Right lung (tissue), 5 donors: ENCODE data around the gene PGBD5. TPM values are rescaled to one million over a fixed set of nuclear protein-coding genes. Genes with fewer than 3 reads are reported as not detected.

Source experiments
- DNase-seq, 2 donors: peaks; one replicate each; pipeline ENCODE4 v3.0.0-alpha.2; 2013
- polyA plus RNA-seq, 5 donors: library from polyadenylated mRNA; unstranded; fragments of 120-200 nt; gene quantifications; one replicate each; pipeline versions ENCODE4 v1.2.1 to v1.2.3, GENCODE V29; 2013; ENCODE audit warnings: inconsistent platforms in 1 of 5, low replicate concordance in 1 of 5; ENCODE audit not compliant: insufficient read length in 5 of 5, insufficient read depth in 1 of 5

PGBD5 gene
- polyA plus RNA-seq, 5 donors: 3.3 to 5.8 (median 4.7) TPM

- DNase-seq: no peak
Measured at GRCh38 chr1:230396966-230397365, 29.2 kb downstream of the PGBD5 start.

GRCh38 chr1:230395932-230396331 lies 30.2 kb downstream of the PGBD5 start:
- no peak for DNase-seq

DNA sequence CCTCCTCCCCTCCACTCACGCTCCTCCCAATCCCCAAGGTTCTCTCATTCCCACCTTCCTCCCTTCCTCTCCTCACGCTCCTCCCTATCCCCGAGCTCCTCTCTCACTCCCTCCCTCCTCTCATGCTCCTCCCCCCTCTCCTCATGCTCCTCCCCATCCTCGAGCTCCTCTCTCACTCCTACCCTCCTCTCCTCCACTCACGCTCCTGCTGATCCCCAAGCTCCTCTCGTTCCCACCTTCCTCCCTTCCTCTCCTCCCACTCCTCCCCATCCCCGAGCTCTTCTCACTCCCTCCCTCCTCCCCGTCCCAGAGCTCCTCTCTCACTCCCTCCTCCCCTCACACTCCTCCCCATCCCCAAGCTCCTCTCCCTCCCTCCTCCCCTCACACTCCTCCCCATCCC lies 31.4 kb downstream of the PGBD5 start:
- no peak for DNase-seq

GRCh38 chr1:230394134-230394533 lies 32.0 kb downstream of the PGBD5 start:
- DNase-seq: no peak

GRCh38 chr1:230393722-230394121 lies 32.4 kb downstream of the PGBD5 start:
- no peak for DNase-seq

DNA sequence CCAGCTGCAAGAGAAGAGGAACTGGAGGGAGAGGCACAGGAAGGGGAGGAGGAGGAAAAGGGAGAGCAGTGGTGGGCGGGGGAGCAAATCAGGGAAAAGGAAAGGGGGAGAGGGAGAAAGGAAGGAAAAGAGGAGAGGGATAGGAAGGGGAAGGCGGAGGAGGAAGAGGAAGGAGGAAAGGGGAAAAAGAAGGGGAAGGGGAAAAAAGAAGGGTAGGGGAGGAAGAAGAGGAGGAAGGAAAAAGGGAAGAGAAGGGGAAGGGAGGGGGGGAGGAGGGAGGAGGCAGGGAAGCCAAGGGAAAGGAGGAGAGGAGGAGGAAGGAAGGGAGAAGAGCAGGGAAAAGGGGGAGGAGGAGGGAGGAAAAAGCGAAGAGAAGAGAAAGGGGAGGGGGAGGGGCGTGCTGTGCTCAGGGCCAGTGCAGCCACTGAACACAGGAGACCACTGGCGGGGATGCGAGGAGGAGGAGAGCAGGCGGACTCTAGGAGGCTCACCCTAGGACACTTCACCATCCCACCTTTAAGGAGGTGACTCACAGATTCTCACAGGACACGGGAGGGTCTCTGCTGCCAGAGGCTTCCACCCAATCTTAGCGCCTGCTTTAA lies 33.1 kb downstream of the PGBD5 start:
- DNase-seq: no peak

GRCh38 chr1:230392536-230392909 lies 33.6 kb downstream of the PGBD5 start:
- DNase-seq: no peak

- DNase-seq: no peak
Measured at GRCh38 chr1:230391776-230392535, 34.2 kb downstream of the PGBD5 start.

GRCh38 chr1:230390371-230390770 lies 35.8 kb downstream of the PGBD5 start:
- no peak for DNase-seq

DNA sequence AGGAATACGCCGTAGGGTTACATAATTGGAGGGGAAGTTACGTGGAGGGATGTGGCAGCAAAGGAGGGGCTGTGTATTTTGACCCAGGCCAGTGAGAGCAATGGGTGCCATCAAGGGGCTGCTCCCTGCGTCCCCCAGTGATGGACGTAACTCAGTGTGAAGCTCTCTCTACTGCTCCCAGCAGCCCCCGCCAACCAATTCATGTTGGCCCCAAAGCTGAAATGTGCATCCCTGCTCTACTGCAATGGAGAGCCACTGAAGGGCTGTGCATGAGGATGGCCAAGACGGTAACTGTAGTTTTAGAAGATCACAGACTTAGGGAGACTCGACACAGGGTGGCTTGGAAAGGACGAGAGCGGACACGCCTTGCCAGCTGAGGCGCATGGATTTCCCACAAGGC lies 38.3 kb downstream of the PGBD5 start:
- no peak for DNase-seq

- no peak for DNase-seq
Measured at GRCh38 chr1:230387296-230387695, 38.8 kb downstream of the PGBD5 start.

GRCh38 chr1:230386637-230387262 lies 39.4 kb downstream of the PGBD5 start:
- DNase-seq: no peak

GRCh38 chr1:230385930-230386329 lies 40.2 kb downstream of the PGBD5 start:
- DNase-seq: no peak

DNA sequence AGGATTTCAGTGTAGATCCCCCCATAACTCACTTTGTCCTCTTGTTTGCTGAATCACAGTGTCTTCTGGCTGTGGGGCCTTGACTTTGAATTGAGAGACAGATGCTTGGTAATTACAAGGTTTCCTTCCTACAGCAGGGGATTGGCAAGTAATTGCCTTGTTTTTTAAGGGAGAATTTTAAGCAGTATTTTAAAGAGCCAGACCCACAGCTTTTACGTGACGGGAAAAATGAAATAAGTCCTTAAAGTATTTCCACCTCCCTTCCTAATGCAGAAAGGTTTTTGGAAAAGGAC lies 41.0 kb downstream of the PGBD5 start:
- no peak for DNase-seq

- DNase-seq: no peak
Measured at GRCh38 chr1:230384380-230385157, 41.6 kb downstream of the PGBD5 start.

- no peak for DNase-seq
Measured at GRCh38 chr1:230383425-230383824, 42.7 kb downstream of the PGBD5 start.

DNA sequence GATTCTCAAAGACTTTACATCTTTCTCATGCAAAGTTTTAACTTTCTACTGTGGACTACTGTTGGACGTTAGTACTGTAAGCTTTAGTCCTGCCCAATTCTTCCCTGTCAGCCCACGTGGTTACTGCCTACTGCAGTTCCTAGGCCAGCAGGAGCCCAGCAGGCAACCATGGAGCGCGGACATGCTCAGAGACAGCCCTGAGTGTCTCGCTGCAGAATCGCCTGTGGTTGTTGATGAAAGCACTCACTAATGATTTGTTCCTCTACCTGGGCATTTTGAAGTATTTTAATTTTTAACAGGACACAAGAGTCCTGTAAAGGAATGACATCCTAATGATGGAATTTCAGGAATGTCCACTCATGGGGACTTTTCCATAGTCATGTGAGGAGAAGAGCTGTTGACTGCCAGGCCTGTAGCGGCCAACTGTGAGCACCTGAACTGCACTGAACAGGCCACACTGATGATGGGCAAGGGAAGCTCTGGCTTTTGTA lies 44.1 kb downstream of the PGBD5 start:
- peak in 1 of 2 donors; percentile 24 for DNase-seq

- no peak for DNase-seq
Measured at GRCh38 chr1:230381585-230381984, 44.5 kb downstream of the PGBD5 start.

- DNase-seq: no peak
Measured at GRCh38 chr1:230381049-230381467, 45.1 kb downstream of the PGBD5 start.

GRCh38 chr1:230379928-230380327 lies 46.2 kb downstream of the PGBD5 start:
- DNase-seq: no peak

DNA sequence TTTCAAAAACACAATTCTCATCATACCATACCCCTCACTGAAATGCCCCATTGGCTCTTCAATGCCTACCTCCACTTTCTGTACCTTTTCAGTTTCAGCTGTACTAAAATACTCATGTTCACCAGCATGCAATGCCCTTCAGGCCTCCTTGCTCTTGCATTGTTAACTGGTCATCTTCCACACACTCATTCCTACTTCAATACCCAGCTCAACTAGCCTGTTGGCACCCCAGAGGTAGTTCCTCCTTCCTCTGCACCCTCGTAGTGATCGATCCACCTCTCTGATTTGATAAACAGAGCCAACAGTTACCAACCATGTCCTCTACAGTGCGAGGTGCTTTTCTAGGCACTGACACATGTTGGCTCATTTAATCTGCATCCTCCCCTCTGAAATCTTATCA lies 46.7 kb downstream of the PGBD5 start:
- DNase-seq: no peak

DNA sequence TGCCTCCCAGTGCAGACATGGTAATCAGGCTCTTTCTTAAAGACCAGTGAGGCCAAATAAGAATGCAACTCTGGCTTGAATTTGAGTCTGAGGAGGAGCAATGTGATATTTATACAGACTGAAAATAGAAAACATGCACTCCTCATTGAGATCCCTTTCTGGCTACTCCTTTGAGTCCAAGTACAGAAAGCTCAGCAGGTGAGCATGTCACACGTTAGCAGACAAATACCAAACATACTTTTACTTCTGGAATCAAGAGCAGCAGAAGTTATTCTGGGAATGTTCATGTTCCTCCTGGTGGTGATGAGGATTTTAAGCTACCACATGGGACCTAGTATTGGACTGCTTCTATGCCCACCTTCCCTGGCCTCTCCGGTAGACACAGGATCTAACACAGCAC lies 48.3 kb downstream of the PGBD5 start:
- no peak for DNase-seq

DNA sequence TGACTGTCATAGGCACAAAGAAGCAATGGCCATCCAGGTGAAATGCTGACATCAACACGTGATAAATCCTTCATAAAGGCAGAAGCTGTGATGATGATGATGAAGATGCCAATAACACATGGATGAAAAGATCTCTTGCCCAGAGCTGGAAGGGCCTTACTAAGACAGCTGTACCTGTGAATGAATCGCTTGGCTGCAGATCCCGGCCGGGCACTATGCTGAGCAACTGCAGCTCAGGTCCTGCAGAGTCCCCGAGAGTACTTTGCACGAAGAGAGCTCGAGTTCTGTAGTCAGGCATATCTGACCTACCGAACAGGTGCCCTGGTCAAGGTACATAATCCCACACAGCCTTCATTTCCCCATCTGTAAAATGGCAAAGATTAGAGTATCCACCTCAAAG lies 48.8 kb downstream of the PGBD5 start:
- DNase-seq: no peak
